Mammary epithelial cell (primary cell): Measurements from ENCODE around the gene MARCHF3.
"Not testable (repeated sequence)": the region's sequence is repeated elsewhere in the genome, so short reads cannot be mapped to it uniquely, and the experiment has no call there.

ENCODE experiments used
- EZH2 ChIP-seq: IDR thresholded peaks from 2 replicates; pipeline ENCODE4 v1.6.1; 2012; ENCODE audit warnings: low read length, inconsistent platforms, borderline replicate concordance
- TF ChIP-seq, protein P1 (sequence below), 2 donors: IDR thresholded peaks in 1 of 2; conservative IDR thresholded peaks in 1 of 2; 2 replicates each; pipeline ENCODE4 v1.5.1; 2011 to 2012; ENCODE audit warnings: inconsistent platforms in 2 of 2, low read length in 2 of 2, mild to moderate bottlenecking in 2 of 2, control low read depth in 1 of 2, low read depth in 1 of 2; ENCODE audit not compliant: insufficient read depth in 1 of 2; ENCODE audit errors: extremely low read depth in 1 of 2

DNA sequence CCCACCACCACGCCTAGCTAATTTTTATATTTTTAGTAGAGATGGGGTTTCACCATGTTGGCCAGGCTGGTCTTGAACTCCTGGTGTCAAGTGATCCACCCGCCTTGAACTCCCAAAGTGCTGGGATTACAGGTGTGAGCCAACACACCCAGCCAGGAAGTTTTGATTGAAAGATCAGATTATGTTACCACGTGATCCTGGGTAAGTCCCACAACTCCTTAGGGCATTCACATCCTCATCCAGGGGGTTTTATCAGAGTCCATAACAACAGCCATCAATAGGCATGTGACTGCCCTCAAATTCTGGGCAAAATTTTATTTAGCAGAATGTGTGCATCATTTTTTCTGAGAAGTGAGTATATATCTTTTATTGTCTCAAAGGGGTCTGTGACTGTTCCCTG lies 25.1 kb downstream of the MARCHF3 start:
- TF ChIP-seq, protein P1, sequence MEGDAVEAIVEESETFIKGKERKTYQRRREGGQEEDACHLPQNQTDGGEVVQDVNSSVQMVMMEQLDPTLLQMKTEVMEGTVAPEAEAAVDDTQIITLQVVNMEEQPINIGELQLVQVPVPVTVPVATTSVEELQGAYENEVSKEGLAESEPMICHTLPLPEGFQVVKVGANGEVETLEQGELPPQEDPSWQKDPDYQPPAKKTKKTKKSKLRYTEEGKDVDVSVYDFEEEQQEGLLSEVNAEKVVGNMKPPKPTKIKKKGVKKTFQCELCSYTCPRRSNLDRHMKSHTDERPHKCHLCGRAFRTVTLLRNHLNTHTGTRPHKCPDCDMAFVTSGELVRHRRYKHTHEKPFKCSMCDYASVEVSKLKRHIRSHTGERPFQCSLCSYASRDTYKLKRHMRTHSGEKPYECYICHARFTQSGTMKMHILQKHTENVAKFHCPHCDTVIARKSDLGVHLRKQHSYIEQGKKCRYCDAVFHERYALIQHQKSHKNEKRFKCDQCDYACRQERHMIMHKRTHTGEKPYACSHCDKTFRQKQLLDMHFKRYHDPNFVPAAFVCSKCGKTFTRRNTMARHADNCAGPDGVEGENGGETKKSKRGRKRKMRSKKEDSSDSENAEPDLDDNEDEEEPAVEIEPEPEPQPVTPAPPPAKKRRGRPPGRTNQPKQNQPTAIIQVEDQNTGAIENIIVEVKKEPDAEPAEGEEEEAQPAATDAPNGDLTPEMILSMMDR (conservative IDR thresholded peaks at IDR 0.05 in 1 of 2, IDR thresholded peaks at IDR 0.05 in 1 of 2; ENCODE audit: extremely low read depth in 1 of 2, insufficient read depth in 1 of 2, low read depth in 1 of 2, low read length in 2 of 2), result not testable (repeated sequence)
- not testable (repeated sequence) for TF ChIP-seq EZH2
